Liver (tissue), 9 donors: ENCODE data around the gene ST8SIA1. TPM values are rescaled to one million over a fixed set of nuclear protein-coding genes. Genes with fewer than 3 reads are reported as not detected.
"Not testable (repeated sequence)": the region's sequence is repeated elsewhere in the genome, so short reads cannot be mapped to it uniquely, and the experiment has no call there.

ENCODE experiments used
- DNase-seq: peaks from one replicate; pipeline ENCODE4 v3.0.0-alpha.2; 2017; ENCODE audit warnings: low spot score
- H3K27ac ChIP-seq, 2 donors: one replicate each; pipeline ENCODE4 v1.7.0; 2013; ENCODE audit warnings: inconsistent platforms in 2 of 2, low read length in 2 of 2, control low read depth in 1 of 2, low read depth in 1 of 2, mild to moderate bottlenecking in 1 of 2
- H3K27me3 ChIP-seq, 4 donors: one replicate each; pipeline versions ENCODE4 v1.6.1 to v1.7.0; 2013; ENCODE audit warnings: low read length in 3 of 4, inconsistent platforms in 1 of 4, mild to moderate bottlenecking in 1 of 4, moderate library complexity in 1 of 4; ENCODE audit not compliant: control insufficient read depth in 4 of 4, insufficient read depth in 4 of 4
- H3K36me3 ChIP-seq, 4 donors: one replicate each; pipeline versions ENCODE4 v1.6.1 to v1.7.0; 2013; ENCODE audit warnings: low read length in 3 of 4, mild to moderate bottlenecking in 3 of 4, low read depth in 1 of 4, moderate library complexity in 1 of 4; ENCODE audit not compliant: control insufficient read depth in 4 of 4, insufficient read depth in 3 of 4
- H3K4me1 ChIP-seq, 4 donors: one replicate each; pipeline versions ENCODE4 v1.6.1 to v1.7.0; 2013; ENCODE audit warnings: low read length in 3 of 4, mild to moderate bottlenecking in 3 of 4, moderate library complexity in 1 of 4; ENCODE audit not compliant: control insufficient read depth in 4 of 4, insufficient read depth in 4 of 4
- H3K4me3 ChIP-seq, 3 donors: one replicate each; pipeline versions ENCODE4 v1.6.1 to v1.7.0; 2013; ENCODE audit warnings: low read length in 3 of 3, control low read depth in 1 of 3, low read depth in 1 of 3, mild to moderate bottlenecking in 1 of 3
- H3K9ac ChIP-seq, 2 donors: one replicate each; pipeline ENCODE4 v1.7.0; 2013; ENCODE audit warnings: low read length in 2 of 2, mild to moderate bottlenecking in 2 of 2, moderate library complexity in 2 of 2, control low read depth in 1 of 2, low read depth in 1 of 2
- H3K9me3 ChIP-seq, 4 donors: one replicate each; pipeline versions ENCODE4 v1.6.1 to v1.7.0; 2013; ENCODE audit warnings: low read length in 3 of 4; ENCODE audit not compliant: control insufficient read depth in 4 of 4
- FOXA2 ChIP-seq: IDR thresholded peaks from 2 replicates; pipeline ENCODE4 v1.6.1; 2016; ENCODE audit warnings: antibody characterized with exemption
- HNF4G ChIP-seq: IDR thresholded peaks from 2 replicates; pipeline ENCODE4 v1.6.1; 2016; ENCODE audit warnings: antibody characterized with exemption
- MAX ChIP-seq: IDR thresholded peaks from 2 replicates; pipeline ENCODE4 v1.6.1; 2016; ENCODE audit warnings: antibody characterized with exemption
- WGBS: extraction: QIAGEN DNeasy Blood & Tissue Kit; methylation state at CpG from one replicate; pipeline ENCODE4 v1.1.7; 2013; 5-methylcytosine and 5-hydroxymethylcytosine counted together
- polyA plus RNA-seq, 2 donors: library from polyadenylated mRNA; stranded (reverse) in 1 of 2; unstranded in 1 of 2; fragments of 200-250 nt in 1 of 2; fragments of >200 nt in 1 of 2; fragmentation: Nextera tagmentation in 1 of 2; extraction: Ambion mirVana in 1 of 2; gene quantifications; one replicate each; pipeline versions ENCODE4 v1.2.1 to v1.2.3, GENCODE V29; 2013 to 2015
- total RNA-seq, 2 donors: library from RNA; depleted of rRNA; stranded (reverse); fragments of >200 nt; gene quantifications; one replicate each; pipeline ENCODE4 v1.2.3, GENCODE V29; 2014
- donor health status: healthy.
- donor health status: healthy.
- donor health status: healthy.
- donor health status: healthy.
- donor health status: healthy.

ST8SIA1 gene
- total and polyA plus RNA-seq, 4 donors: 0.02 to 1.0 (median 0.17) TPM; not detected in 1

DNA sequence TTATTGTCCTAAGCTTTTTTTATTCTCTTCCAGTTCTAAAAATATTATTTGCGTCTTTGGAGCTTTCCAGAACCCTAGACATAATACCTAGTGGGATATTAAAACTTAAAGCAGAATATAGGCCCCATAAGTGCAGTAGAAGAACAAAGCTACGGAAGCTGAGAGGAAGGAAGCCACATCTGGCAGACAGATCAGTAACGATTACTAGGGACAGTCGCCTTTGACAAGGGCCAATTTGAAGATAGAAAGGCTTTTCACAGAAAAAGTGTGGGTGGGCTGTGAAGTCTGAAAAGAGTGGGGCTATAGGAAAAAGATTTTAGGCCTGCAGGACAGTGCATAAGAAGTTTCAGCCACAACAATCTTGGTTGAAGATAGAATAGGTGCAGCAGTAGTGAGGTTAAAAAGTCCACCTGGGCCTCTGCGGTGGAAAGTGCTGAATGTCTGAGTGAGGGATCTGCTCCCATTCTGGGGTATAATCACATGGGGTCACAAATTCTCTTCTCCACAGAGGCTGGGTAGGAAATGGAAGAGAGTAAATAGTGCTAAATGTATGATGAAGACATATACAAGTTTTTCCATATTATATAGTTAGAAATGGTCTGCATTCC, 174.0 kb downstream of the ST8SIA1 start:
- no peaks in the 10 kb centered on the region for H3K36me3 ChIP-seq
- no peaks in the 10 kb centered on the region for H3K4me1 ChIP-seq
- TF ChIP-seq MAX: no peak
- no peak for TF ChIP-seq FOXA2
- TF ChIP-seq HNF4G: no peak
- no peaks in the 10 kb centered on the region for H3K27me3 ChIP-seq
- H3K4me3 ChIP-seq: no peak overlapping the region
- DNase-seq: no peak
- 49% methylated on average over 5 of the region's 5 CpGs for WGBS
- H3K9me3 ChIP-seq: no peaks in the 10 kb centered on the region
- no peak overlapping the region for H3K27ac ChIP-seq
- no peak overlapping the region for H3K9ac ChIP-seq

DNA sequence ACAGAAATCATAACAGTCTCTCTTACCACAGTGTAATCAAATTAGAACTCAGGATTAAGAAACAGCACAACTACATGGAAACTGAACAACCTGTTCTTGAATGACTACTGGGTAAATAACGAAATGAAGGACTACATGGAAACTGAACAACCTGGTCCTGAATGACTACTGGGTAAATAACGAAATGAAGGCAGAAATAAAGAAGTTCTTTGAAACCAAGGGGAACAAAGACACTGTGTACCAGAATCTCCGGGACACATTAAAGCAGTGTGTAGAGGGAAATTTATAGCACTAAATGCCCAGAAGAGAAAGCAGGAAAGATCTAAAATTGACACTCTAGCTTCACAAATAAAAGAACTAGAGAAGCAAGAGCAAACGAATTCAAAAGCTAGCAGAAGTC, 185.2 kb downstream of the ST8SIA1 start:
- H3K9me3 ChIP-seq, H3K27me3 ChIP-seq: not testable (repeated sequence)

DNA sequence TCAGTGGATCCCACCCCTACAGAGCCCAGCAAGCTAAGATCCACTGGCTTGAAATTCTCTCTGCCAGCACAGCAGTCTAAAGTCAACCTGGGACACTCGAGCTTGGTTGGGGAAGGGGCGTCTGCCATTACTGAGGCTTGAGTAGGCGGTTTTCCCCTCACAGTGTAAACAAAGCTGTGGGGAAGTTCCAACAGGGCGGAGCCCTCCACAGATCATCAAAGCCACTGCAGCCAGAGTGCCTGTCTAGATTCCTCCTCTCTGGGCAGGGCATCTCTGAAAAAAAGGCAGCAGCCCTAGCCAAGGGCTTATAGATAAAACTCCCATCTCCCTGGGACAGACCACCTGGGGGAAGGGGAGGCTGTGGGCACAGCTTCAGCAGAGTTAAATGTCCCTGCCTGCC, 187.8 kb downstream of the ST8SIA1 start:
- not testable (repeated sequence) for H3K9ac ChIP-seq, H3K27ac ChIP-seq, H3K27me3 ChIP-seq, H3K36me3 ChIP-seq, DNase-seq, H3K4me1 ChIP-seq, H3K9me3 ChIP-seq, H3K4me3 ChIP-seq
- WGBS: 51% methylated on average over 4 of the region's 4 CpGs

More for the DNA sequence above, 185.2 kb downstream of the ST8SIA1 start:
- H3K36me3 ChIP-seq, H3K27ac ChIP-seq, H3K4me3 ChIP-seq, H3K4me1 ChIP-seq, DNase-seq, H3K9ac ChIP-seq: not testable (repeated sequence)
- WGBS: 55% methylated on average over 4 of the region's 4 CpGs

Other genes with a start within 250 kb of the ST8SIA1 start
- gene C2CD5, start 209.8 kb upstream of the ST8SIA1 start, total RNA-seq: 10 to 100 TPM; 17.9 to 25.0 TPM
- gene C2CD5, start 209.8 kb upstream of the ST8SIA1 start, polyA plus RNA-seq: 1 to 10 TPM; 5.8 to 8.5 TPM